Stimulated activated CD4-positive, alpha-beta T cell treated with anti-CD3 and anti-CD28 coated beads, Interleukin-2, amount 100 ng/mL, for 24 hours (primary cell): Measurements from ENCODE around the gene IGSF9.

Experiments
- DNase-seq, 2 donors: peaks; one replicate each; pipeline ENCODE4 v3.0.0-alpha.2; 2020

The IGSF9 gene

DNA sequence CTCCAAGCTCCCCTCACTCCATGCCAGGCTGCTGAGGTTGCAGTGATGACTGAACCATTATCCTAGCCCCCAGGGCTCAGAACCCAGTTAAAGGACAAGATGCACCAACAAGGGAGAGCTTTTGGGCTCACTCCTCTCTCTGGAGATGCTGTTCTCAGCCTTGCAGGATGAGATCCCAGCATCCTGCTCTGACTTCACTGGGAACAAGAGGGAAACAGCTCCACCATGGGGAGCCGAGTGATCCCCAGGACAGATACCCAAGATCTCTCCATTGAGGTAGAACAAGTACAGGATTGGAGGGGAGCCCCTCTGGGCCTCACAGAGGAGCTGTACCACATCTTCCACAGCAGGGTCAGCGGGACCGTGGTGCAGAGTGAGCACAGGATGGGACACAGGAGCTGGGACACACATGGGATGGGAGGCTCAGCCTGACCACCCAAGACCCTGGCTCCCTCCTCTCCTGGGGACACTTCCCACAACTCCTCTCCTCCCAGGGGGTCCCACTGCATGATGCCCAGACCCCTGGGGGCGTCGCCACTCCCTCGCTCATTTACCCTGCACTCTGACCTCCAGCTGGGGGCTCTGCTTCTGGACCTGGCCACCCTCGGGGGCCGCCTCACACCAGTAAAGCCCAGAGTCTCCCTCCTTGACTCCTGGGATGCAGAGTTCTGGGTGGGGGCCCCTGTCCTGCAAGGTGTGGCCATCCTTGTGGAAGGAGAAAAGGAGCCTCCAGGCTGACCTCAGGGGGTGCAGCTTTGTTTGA is 27.2 kb upstream of the IGSF9 start:
- no peak for DNase-seq

DNA sequence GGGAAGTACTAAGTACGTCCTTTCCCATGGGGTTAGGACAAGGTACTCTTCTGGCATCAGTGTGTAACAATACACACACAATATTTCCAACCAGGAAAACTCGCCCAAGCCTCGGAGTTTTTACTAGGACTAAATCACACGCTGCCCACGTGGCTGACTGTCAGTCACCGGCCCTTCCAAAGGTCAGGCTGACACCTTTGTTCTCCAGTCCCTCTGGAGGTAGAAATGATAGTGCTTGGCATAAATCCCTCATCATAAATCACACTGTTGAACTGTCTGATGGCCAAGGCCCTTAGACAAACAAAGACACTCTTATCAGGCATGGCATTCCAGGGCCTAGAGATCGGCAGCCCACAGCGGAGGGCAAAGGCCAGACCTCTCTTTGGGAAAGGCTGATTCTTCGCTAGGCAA is 25.5 kb upstream of the IGSF9 start:
- no peak for DNase-seq

DNA sequence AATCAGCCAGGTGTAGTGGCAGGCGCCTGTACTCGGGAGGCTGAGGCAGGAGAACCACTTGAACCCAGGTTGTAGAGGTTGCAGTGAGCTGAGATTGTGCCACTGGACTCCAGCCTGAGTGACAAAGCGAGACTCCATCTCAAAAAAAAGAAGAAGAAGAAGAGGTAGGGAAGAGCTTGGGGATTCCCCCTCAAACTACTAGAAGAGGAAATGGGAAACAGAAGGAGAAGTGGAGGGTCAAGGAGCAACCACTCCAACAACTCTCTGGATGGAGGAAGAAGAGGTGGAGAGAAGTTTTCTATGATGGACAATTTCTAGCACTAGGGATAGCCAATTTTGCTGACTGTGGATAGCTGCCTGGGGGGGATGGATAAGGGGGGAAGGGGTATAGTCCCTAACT is 23.5 kb upstream of the IGSF9 start:
- DNase-seq, result no peak

DNA sequence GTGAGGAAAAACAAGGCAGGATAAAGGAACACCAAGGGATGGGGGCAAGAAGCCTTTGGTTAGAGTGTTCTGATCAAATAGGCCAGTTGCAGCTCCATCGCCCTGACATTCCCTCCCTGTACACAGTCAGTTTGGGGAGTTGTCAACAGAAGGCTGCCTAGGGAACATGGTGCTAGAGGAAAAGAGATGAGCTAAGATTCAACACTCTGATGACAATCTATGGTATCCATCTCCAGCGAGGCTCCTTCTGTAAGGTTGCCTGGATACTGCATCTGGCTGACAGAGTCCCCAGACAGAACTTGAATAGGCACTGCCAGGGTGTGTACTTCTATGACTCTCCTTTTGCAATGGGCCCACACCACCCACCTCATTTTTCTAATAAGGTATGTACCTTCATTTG is 19.9 kb upstream of the IGSF9 start:
- no peak for DNase-seq

DNA sequence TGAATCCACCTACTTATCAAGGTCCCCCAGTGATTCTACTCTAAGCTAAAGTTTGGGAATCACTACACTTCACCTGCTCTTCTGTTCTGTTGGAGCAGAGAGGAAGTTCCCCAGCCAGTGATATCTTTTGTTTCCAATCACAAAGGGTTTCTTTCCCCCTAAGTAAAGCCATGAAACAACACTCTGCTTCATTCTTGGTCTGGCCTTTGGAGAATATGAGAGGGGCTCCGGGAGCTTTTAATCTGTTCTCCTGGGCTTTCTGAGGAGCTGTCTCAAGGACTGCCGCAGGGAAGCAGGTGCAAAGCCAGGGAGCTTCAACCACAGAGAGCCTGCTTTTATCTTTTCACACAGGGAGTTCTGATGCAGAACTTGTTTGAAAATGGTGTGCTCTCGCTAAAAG is 18.7 kb upstream of the IGSF9 start:
- no peak for DNase-seq

DNA sequence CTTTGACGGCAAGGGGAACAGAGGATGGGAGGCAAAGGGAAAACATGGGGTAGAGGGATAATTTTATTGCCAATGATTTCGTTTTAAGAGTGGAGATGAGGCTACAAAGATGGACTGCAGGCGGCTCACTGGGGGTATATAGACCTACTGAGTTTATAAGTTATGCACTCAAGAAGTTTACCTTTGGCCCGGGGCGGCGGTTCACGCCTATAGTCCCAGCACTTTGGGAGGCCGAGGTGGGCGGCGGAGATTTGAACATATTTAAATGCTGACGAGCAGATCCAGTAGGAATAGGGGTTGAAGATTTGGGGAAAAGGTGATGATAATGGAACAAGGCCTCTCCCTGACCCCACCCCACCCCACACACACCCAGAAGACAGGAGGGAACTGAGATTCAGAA is 16.8 kb upstream of the IGSF9 start:
- no peak for DNase-seq

DNA sequence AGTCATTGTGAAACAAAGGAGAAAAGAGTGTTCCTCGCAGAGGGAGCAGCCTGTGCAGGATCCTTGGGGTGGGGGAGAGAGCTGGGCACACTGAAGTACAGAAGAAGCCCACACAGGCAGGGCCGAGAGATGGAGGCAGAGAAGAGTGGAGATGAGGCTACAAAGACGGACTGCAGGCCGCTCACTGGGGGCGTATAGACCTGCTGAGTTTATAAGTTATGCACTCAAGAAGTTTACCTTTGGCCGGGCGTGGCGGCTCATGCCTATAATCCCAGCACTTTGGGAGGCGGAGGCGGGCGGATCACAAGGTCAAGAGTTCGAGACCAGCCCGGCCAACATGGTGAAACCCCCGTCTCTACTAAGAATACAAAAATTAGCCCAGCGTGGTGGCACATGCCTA is 16.2 kb upstream of the IGSF9 start:
- no peak for DNase-seq

DNA sequence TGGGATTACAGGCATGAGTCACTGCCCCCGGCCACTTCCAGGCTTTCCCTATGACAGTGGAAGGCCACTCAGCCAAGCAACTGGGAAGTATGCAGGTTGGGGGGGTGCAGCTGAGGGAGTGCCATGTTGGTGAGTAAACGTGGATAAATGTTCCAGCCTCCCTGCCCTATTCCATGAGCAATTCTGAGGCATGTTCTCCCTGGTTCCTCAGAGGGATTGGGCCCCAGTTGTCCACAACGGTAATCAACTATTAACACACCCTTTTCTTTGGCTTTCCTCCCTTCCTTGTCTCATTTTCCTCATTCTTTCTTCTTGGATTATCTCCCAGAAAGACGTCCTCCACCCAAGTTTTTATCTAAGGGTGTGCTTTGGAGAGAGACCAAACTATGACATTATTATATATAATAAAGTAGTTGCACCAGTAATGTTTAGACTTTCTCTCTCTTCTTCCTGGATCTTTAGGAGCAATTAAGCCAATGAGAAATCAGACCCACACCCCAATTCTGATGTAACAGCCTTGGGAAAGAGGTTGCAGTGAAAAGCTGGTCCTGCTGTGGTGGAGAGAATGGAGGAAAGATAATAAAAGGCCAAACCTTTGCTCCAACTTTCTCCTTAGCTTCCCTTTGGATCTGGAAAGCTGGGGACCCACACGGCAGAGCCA is 15.4 kb upstream of the IGSF9 start:
- no peak for DNase-seq

DNA sequence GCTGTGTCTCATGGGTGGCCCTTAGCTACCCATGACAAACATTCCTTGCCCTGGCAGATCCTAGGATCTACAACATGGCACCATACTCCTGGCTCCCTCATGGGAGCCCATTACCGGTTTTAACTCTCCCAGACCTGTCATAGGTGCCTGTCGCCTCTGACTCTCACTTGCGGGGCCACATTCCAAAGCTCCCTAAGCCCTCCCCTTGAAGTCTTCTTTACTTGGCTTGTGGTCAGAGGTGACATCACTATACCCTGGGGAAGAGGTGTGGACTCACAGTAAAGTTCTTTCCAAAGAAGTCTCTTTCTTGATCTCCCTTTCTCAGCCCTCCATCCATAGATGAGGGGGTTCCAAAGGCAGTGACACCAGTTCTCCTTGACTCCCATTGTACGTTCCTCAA is 14.0 kb upstream of the IGSF9 start:
- no peak for DNase-seq

DNA sequence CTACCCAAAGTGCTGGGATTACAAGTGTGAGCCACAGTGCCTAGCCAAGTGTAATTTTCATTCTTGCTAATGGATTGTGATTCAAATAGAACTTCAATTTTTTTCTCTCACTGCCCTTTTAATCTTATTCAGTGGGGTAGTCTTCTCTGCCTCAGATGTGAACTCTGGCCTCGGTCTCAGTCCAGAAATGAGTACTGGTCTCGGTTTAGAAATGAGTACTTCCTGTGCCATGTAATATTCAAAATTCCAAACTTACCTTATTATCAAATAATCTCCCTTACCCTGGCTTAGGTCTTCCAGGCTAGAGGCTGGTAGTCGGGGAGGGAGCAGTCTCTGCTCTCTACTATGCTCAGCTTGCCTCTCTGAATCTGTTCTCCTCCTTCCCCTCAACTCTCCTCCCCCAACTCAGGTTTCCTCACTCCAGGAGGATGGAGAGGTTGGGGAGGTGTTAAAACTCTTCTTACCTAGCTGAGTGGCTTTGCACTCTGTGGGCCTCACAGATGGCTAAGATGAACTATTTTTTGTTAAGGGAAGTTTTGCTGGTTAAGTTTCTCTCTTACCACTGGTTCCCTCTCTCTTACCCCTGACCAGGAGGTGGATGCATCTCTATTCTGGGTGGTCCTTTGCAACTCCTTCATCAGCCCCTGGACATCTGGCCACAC is 13.4 kb upstream of the IGSF9 start:
- no peak for DNase-seq

DNA sequence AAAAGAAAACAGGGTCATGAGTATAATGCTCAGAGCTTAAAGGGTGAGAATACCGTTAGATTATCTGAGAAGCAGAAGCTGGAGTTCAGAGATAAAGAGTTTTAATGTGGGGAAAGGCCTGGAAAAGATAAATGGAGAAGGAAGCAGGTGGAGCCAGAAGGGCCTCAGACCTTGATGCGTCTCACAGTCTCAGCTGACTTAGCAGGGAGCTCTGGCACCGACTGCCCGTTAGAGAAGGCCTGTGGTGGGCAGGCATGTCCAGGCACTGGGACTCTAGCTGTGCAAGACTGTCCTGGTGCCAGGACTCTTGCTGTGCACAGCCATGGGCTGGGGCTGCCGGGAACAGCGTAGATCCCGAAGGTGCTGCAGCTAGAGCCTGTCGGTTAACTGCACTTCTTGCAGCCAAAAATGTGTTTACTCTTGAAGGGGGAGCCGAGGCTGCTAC is 12.4 kb upstream of the IGSF9 start:
- no peak for DNase-seq

DNA sequence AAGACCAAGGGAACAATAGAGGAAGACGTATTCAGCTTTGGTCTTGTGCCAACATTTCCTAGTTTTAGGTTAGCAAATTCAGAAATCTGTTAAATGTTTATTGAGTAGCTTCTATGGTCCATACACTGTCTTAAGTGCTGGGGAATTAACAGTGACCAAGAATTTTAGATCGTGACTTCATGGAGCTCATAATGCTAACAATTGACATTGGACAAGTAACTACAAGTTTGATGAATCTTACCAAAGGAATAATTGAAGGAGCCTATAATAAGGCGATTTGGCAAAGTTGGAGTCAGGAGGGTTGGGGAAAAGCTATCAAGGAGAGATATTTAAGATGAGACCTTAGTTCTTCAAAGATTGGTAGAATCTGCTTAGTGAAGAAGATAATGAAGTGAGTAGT is 10.0 kb upstream of the IGSF9 start:
- no peak for DNase-seq

DNA sequence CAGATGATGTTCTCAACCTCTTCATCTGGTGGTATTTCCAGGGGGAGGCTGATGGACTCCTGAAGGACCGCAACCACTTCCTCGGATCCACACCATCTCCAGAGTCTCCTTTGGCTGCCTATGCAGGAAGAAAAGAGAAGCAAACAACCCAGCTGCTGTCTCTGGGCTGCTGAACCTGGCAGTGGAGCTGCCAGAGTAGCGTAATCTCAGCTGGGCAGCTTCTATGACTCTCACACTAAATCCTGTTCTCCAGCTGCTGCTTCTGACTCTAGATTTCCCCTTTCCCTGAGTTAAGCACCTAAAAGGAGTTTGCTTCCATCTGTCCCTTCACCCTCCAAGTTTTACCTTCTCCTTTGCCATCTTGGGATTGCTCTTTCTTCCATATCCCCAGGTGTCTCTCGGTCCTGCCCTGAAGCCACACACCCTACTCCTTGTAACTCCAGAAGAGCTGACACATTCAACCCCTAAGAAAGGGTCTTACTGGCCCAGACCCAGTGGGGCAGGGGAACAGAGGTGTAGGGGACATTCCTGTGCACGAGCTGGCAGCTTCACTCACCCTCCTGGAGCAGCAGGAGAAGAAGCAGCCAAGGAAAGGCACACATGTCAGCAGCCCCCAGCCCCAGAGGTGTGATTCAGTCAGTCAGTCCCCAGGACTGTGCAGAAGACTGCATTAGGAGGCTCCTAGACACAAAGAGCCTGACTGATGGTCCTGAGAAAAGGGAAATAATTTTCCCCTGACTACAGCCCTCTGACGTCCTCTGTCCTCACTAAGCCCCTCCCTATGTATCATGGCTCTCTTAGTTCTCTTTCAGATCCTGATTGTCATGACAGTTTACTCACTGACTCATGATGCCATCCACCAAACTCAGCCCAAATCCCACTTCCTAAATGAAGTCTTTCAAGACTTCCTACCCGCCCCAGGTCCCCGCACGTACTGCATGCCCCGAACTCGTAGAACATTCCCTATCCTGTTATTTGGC is 8.4 kb upstream of the IGSF9 start, which contains the start of gene SLAMF9:
SLAMF9 (minus strand) TSS at position 702 of the 980 bp plus-strand sequence; CDS start at position 602, 100 bp downstream.
- DNase-seq, result no peak

DNA sequence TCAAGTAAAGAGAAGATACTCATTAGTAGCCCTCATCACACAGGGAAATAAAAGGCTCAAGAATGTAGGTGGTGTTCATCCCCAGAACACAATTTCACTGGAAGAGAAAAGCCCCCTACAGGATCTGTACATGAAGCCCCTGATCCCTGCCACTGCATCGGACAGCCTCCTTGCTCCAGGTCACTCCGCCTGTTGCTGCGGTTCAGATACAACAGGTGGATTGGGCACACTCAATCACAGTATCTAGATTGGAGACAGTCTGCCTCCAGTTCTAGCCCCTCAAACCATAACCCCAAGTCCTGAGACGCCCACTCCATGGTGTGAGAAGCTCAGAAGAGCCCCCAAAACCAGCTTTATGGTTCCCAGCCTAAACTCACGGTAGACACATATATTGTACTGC is 7.5 kb upstream of the IGSF9 start:
- DNase-seq, result no peak

DNA sequence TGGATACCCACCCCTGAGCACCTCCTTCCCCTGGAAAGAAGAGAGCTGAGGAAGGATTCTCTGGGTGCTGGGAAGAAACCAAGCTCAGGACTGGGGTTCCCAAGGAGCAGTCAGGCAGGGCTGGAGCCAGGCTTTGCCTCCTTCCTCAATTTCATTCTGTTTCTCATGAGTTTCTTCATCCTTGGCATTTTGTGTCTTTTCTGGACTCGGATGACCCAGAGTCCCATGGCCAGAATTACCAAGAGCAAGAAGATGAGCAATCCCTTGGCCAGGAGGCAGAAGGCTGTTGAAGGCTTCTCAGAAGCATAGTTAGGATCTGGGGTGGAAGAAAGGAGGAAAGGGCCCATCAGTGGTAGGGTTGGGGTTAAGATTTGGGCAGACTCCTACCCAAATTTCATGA is 6.1 kb upstream of the IGSF9 start:
- DNase-seq, result no peak

DNA sequence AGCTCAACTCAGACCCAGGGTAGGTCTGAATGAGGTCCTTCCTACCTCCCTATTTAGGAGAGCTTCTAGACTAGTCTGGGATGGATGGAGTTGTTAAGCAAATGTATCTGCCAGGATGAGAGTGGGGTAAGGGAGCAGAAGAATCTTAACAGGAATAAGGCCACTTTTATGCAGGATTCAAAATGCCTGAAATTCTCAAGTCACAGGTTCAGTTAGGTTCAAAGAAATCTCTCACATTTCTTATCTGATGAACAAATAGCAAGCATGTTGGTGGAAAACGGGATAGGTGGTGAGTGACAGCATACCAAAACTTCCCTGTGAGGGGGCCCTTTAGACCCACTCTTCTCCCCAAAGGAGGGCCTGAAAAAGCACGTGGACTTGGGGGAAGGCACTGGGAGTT is 5.6 kb upstream of the IGSF9 start:
- no peak for DNase-seq

DNA sequence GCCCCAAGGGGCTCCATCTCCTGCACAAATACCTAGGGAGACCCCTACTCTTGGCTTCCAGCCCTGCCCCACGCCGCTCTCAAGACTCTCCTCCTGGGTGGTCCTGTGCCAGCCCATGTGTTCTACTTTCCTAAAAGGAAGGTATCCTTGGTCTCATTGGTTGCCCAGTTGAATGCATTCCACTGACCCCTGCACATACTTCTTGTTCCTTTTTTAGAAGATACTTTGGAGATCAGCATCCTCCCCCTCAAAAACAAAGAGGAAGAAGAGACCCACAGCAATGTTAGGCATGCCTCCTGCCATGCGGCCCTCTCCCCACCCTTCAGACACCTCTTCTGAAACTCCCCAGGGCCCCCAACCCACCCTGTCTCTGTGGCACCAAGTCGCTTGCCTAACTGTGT is 4.6 kb upstream of the IGSF9 start:
- no peak for DNase-seq

DNA sequence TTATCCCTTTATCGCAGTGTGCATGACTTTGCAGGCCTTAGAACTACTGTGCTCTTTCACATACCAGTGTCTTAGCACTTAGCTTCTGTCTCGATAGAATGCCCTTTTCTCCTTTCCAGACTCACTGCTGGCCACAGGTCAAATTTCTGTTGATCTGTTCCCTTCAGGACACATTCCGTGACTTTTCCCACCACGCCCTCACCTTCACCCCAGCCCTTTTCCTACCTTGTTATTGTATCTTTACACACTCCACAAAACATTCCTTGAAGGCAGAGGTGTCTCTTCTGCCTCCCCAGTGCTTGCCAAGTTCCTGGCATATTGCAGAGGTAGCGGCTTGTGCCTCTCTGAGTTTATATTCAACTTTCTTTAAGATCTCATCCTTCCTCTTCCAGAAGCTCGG is 3.7 kb upstream of the IGSF9 start:
- DNase-seq, result no peak

DNA sequence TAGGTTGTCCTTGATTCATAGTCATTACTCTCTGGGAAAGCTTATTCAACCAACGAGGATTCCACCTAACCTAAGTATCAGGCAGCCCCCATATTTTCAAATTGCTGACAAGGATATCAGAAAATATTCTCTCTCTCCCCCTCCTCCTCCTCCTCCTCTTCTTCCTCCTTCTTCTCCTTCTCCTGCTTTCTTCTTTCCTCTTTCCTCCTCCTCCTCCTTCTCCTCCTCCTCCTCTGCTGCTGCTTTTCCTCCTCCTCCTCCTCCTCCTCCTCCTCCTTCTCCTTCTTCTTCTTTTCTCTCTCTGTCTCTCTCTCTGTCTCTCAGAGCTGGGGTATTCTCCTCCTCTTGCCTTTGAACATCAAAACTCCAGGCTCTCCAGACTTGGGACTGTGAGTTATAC is 2.5 kb upstream of the IGSF9 start:
- no peak for DNase-seq

DNA sequence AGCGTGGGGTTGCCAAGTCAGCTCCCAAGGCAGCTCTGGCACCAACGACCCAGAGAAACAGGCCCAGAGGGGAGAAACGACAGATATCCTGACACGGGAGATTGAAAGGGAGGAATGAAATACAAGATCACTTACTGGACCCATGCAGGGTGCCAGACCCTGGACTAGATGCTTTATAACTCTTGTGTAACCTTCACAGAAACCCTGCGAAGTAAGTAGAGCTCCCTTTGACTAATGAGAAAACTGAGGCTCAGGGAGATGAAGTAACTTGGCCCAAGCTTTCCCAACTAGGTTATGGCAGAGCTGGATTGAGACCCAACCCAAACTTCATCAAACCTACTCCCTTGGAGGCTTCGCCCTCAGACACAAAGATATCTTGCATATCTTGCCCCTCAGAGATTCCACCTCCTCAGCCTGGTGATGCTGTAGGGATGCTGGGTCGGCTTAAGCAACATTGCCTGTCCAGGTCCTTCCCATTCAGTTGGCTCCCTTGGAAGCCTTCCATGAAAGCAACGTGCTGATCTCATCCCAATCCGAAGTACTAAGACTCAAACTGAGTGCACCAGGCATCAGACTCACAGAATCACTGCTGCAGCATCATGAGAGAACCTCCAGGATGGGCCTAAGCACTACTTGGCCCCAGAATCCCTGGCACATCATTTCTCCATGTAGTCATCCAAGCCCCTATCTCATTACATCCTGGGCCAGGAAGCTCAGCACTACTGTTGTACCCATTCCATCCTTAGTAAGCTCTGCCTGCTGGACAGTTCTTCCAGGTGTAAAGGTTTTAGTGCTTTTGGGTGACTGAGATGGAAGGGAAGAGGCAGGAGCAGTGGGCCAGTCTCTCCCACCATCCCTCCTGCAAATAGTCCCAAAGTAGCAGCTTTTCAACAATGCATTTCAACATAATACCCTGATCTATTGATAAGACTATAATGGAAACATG is 1.1 kb upstream of the IGSF9 start:
- no peak for DNase-seq

DNA sequence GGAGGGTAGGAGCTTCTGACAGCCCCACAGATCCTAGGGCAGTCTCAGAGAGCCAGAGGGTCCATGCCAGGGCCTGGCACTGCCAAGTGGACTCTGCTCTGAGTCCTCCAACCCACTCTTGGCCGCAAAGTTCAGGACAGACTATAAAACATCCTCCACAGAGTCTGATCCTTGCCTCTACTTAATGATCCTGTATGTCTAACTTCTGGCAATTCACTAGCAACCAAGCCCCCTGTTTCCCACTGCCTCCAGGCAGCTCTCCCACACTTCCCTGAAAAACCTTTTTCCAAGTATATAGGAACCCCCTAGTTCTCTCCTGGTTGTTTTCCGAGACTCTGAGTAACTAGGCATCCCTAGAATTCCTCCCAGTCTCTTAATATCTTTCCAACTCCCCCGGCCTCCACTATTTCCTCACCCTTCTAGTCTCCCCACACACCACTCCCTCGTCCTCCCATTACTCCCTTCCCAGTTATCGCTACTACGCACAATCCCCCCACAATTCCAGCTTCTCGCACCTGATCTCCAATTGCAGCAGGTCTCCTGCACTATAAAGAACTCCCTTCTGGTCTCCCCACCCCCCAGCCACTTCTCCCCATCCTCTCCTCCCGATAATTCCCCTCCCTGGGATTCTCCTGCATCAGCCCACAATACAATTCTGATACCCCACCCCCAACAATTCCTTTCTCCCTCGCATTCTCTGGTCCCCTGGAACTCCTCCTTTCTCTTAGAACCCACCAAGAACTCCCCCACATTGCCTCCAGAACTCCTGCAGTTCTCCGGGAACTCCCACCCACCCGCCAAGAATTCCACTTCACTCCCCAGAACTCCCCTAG is 574 bp downstream of the IGSF9 start:
- DNase-seq, result no peak
